HG03378 (cell line): ENCODE measurements around the gene FAM240B.

Experiments
- ATAC-seq: cut with Tn5 transposase; IDR thresholded peaks from one replicate; pipeline ENCODE4 v1.9.1; 2021; ENCODE audit warnings: mild to moderate bottlenecking, moderate library complexity; ENCODE audit not compliant: unreplicated experiment

Gene FAM240B

GRCh38 chr9:38705917-38706316 lies 14.0 kb downstream of the FAM240B start:
- ATAC-seq, result no peak

- no peak for ATAC-seq
Measured at GRCh38 chr9:38700695-38701094, 19.2 kb downstream of the FAM240B start.

GRCh38 chr9:38699337-38699736 lies 20.6 kb downstream of the FAM240B start:
- no peak for ATAC-seq

GRCh38 chr9:38697776-38698300 lies 22.1 kb downstream of the FAM240B start:
- ATAC-seq, result no peak

GRCh38 chr9:38696999-38697398 lies 22.9 kb downstream of the FAM240B start:
- no peak for ATAC-seq

GRCh38 chr9:38694676-38695075 lies 25.3 kb downstream of the FAM240B start:
- ATAC-seq, result no peak

GRCh38 chr9:38692707-38693106 lies 27.2 kb downstream of the FAM240B start:
- ATAC-seq, result no peak

GRCh38 chr9:38690574-38690973 lies 29.4 kb downstream of the FAM240B start:
- no peak for ATAC-seq

- no peak for ATAC-seq
Measured at GRCh38 chr9:38689678-38690077, 30.3 kb downstream of the FAM240B start.

- no peak for ATAC-seq
Measured at GRCh38 chr9:38687992-38688391, 31.9 kb downstream of the FAM240B start.

- no peak for ATAC-seq
Measured at GRCh38 chr9:38687389-38687842, 32.5 kb downstream of the FAM240B start.

- ATAC-seq, result no peak
Measured at GRCh38 chr9:38686933-38687332, 33.0 kb downstream of the FAM240B start.

GRCh38 chr9:38685535-38685934 lies 34.4 kb downstream of the FAM240B start:
- no peak for ATAC-seq

- no peak for ATAC-seq
Measured at GRCh38 chr9:38683336-38683735, 36.6 kb downstream of the FAM240B start.

- no peak for ATAC-seq
Measured at GRCh38 chr9:38682713-38683112, 37.2 kb downstream of the FAM240B start.

GRCh38 chr9:38681747-38682227 lies 38.1 kb downstream of the FAM240B start:
- no peak for ATAC-seq

GRCh38 chr9:38680837-38681445 lies 39.0 kb downstream of the FAM240B start:
- no peak for ATAC-seq

GRCh38 chr9:38677660-38678303 lies 42.2 kb downstream of the FAM240B start:
- no peak for ATAC-seq

GRCh38 chr9:38675831-38676230 lies 44.1 kb downstream of the FAM240B start:
- ATAC-seq, result no peak

GRCh38 chr9:38675211-38675610 lies 44.7 kb downstream of the FAM240B start:
- no peak for ATAC-seq

- no peak for ATAC-seq
Measured at GRCh38 chr9:38673399-38674193, 46.3 kb downstream of the FAM240B start.

GRCh38 chr9:38671748-38672147 lies 48.2 kb downstream of the FAM240B start:
- ATAC-seq, result no peak
